Kidney glomerular epithelial cell (primary cell): ENCODE results near the gene SDSL.

ENCODE experiments used
- DNase-seq: peaks from one replicate; lab custom pipeline; 2025; lab: John Stamatoyannopoulos, UW

Gene SDSL

DNA sequence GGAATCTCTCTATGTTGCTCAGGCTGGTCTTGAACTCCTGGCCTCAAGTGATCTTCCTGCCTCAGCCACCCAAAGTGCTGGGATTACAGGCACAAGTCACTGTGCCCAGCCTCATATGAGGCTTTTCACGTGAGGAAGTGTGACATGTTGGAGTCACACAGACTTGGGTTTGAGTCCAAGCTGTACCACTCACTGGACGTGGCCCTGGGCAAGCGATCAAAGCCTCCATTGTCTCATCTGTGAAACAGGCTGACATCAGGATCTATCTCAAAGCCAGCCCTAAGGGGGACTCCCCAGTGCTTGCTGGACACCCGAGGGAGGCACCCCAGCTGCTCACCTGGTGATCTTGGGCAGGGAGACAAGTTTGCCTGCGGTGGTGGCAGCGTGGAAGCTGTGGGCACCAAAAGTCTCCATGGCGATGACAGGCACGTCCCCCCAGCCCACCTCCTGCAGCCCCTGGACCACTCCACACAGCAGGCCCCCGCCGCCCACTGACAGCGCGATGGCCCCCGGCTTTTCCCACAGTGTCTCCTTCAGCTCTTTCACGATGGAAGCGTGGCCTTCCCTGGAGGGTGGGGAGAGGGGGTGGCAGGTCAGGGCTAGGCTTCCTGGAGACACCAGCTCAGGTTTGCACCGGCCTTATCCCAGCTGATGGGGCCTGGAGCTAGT is 25.2 kb upstream of the SDSL start:
- no peak for DNase-seq

GRCh38 chr12:113397497-113398197 is 24.5 kb upstream of the SDSL start:
- no peak for DNase-seq

DNA sequence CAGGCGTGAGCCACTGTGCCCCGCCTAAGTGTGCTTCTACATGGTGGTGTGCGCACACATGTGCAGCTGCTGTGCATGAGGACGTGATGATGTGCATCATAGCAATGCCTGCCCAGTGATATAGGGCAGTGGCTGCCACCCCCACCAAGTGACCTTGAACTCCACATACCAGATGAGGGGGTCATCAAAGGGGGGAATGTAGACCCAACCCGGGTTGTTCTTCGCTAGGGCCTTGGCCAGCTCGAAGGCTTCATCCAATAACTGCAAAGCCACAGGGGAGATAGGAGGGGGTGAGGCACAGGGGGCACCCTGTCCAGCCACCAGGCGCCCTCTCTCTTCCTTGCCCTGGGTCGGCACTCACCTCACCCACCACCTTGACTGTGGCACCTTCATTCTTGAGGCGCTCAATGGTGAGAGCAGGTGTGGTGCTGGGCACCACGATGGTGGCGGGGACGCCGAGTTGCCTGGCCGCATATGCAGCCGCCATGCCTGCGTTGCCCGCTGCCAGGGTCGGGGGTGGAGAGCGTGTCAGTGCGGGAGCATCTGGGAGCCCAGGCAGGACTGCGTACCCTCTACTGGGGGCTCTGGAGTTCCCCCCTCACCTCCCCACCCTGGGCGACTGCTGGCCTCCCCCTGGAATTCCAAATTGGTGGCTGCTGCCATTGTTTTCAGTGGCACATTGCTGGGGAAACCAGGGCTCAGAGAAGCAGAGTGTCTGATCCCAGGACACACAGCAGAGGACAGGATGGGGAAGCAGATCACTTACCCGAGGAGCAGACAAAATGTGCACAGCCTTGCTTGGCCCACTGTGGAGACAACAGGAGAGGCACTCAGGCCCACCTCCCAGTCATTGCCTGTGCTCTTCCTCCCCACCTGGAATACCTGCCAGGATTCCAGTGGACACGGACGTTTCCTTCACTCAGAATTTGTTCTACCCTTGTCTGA is 23.6 kb upstream of the SDSL start:
- DNase-seq = no peak

- DNase-seq = no peak
Observed at GRCh38 chr12:113399490-113399889, 22.7 kb upstream of the SDSL start.

GRCh38 chr12:113400362-113400761 is 21.8 kb upstream of the SDSL start:
- no peak for DNase-seq

GRCh38 chr12:113401066-113402000 is 20.8 kb upstream of the SDSL start:
- no peak for DNase-seq

- DNase-seq = no peak
Observed at GRCh38 chr12:113402586-113403260, 19.5 kb upstream of the SDSL start.

DNA sequence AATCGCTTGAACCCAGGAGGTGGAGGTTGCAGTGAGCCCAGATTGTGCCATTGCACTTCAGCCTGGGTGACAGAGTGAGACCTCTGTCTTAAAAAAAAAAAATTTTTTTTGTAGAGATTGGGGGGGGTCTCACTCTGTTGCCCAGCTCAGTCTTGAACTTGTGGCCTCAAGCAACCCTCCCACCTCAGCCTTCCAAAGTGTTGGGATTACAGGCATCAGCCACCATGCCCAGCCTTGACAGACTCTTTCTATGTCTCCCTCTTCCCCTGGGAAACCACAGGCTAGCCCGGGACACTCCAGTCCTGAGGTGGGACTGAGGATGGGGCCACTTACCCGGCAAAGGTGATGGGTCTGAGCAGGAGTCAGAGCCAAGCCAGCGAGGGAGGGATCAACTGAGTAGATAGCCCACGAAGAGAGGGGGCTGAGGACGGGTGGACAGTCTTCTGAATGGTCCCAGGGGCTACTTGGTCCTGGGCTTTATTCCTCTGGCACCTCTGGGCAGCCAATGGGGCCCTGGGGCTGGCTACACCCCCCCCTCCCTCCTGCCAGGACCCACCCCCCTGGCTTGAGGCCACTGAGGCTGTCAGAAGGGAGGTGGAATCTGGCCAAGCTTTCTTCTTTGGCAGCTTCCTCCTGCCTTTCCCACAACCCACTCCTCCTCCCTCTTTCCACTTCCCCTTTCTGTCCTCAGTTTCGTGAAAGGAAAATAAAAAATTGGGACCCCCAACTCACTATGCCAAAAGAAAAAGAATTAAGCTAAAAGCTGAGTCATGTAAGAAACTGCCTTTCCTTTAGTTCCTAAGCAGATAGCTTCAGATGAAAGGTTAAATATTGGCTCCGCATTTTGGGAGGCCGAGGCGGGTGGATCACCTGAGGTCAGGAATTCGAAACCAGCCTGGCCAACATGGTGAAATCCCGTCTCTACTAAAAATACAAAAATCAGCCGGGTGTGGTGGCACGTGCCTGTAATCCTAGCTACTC is 18.5 kb upstream of the SDSL start, which contains the start of gene SDS:
Gene SDS (minus strand): TSS at position 453 of the 981 bp plus-strand sequence. CDS start 4,179 bp downstream, outside the sequence.
- no peak for DNase-seq

- DNase-seq = no peak
Observed at GRCh38 chr12:113405694-113406093, 16.5 kb upstream of the SDSL start.

- no peak for DNase-seq
Observed at GRCh38 chr12:113407931-113408600, 14.1 kb upstream of the SDSL start.

DNA sequence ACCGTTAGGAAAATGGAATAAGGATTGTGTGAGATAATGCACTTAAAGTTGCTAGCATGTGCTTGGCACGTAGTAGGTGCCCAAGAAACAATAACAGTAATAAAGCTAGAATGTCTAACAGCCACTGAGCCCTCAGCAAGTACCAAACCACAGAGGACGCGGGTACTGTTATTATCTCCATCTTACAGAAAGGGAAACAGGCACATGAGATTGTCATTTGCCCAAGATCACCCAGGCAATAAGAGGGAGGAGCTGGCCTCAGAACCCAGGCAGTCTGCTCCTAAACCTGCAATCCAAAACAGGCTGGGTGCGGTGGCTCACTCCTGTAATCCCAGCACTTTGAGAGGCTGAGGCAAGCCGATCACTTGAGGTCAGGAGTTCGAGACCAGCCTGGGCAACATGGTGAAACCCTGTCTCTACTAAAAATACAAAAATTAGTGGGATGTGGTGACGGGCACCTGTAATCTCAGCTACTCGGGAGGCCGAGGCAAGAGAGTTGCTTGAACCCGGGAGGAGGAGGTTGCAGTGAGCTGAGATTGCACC is 13.4 kb upstream of the SDSL start:
- no peak for DNase-seq

DNA sequence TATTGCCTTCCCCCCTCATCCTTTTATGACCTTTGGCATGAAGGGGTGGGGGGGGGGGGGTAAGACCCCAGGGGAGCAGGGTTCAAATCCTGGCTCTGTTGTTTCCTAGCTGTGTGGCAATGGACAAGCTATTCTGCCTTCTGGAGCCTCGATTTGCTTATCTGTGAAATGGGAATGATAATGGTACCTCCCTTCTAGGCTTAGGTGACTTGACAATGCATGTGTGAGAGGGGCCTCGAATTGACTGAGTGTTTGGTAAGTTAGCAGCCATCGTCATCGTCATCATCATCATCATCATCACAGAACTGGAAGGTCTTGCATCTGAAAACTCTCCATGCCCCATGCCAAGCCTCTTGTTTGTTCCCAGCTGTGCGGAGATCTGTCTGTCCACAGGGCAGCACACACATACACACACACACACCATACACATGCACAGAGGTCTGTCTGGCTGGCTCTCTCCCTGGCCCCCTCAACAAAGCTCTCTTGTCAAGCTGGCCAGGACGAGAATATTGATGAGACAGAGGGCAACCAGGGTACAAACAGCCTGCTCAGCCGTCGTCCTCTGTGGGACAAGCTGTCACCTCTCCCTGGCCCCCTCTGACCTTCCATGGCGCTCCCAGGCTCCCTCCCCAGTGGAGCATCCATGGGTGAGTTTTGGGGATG is 12.6 kb upstream of the SDSL start:
- no peak for DNase-seq

GRCh38 chr12:113413488-113413939 is 8.7 kb upstream of the SDSL start:
- DNase-seq = no peak

DNA sequence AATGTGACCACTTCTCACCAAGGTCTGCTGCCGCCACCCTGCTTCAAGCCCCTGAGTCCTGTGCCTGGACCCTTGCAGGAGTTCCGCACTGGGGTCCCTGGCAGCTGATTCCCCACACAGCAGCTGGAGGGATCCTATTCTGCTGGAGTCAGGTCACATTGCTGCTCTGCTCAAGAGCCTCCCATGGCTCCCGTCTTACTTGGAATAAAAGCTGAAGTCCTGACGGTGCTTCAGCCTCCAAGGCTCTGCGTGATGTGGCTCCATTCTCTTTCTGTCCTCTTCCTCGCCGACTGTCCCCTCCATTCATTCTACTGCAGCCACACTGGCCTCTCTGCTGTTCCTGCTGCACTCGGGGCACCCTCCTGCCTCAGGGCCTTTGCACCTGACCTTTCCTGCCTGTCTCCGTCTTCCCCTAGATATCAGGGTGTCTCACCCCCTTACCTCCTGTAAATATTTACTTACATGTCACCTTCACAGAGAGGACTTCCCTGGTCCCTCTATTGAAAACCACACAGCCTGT is 7.6 kb upstream of the SDSL start:
- no peak for DNase-seq

DNA sequence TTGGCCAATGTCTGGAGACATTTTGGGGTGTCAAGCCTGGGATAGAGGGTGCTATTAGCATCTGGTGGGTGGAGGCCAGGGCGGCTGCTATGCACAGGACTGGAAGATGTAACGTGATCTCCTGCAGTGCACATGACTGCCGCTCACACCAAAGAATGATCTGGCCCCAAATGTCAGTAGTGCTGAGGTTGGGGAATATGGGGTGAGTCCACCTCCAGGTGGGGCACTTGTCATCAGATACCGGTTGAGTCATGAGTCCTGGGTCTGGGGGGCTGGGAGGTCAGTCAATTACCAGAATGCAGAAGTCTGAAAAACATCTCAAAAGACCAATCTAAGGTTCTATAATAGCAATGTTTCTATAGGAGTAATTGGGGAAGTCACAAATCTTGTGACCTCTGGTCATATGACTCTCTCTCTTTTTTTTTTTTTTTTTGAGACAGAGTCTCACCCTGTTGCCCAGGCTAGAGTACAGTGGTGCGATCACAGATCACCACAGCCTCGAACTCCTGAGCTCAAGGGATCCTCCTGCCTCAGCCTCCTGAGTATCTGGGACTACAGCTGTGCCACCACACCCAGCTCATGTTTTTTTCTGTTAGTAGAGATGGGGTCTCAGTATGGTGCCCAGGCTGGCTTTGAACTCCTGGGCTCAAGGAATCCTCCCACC is 6.0 kb upstream of the SDSL start:
- no peak for DNase-seq

DNA sequence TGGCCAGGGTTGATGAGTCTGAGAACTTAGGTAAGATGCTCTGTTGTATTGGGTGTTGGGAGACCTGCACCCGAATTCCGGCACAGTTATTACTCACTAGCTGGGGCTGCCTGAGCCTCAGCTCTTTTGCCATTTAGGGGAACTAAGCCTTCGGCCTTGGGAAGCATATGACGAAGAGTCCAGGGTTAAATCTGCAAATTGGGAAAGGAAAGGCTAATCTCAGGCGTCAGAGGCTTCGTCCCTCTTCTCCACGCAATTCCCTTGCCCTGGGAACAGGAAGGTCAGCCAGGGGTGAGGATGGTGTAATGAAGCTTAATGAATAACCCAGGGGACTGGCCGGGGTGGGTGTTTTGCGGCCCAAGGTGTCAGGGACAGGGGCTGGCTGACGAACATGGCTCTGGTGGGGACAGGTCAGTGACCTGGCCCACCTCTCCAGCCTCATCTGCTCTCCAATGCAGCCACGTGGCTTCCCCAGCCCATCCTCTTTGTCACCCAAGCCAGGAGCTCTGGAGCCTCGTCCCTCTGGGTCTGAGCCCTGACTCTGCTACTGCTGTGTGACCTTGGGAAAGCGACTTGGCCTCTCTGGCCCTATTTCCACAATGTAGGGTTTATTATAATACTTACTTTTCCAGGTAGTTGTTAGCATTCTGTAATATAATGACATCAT is 3.8 kb upstream of the SDSL start:
- no peak for DNase-seq
